ENCODE results near the gene NHS.

Gene NHS

GRCh38 chrX:17613979-17614588 is 239.1 kb downstream of the NHS start:
- no peak overlapping the region for H3K4me3 ChIP-seq (ENCODE audit: low read length)
- DNase-seq (ENCODE audit: low read depth): peak; percentile 61
- TF ChIP-seq CTCF (IDR thresholded peaks at IDR 0.05; ENCODE audit: insufficient read depth, low read depth, low read length, missing control alignments): no peak

DNA sequence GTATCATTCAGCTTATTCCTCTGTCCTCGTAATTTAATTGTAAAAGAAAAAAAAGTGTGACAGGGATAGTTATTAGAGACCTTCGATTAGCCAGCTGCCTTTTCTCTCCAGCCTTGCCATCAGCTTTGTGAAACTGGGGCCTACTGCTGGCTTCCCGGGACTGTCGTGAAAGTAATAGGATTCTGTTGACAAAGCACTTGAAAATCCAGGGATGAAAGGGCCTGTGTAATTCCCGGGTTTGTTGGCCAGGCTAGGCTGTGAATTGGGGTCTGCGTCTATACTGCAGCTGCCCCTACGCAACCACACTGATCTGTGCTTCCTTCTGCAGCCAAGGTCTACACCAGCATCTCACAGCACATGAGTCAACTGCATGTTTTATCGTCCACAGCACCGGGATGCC is 241.9 kb downstream of the NHS start:
- DNase-seq (ENCODE audit: low read depth): no peak
- no peak for TF ChIP-seq CTCF (IDR thresholded peaks at IDR 0.05; ENCODE audit: insufficient read depth, low read depth, low read length, missing control alignments)
- H3K4me3 ChIP-seq (ENCODE audit: low read length): no peak overlapping the region

GRCh38 chrX:17617806-17618205 is 242.8 kb downstream of the NHS start:
- no peak for TF ChIP-seq CTCF (IDR thresholded peaks at IDR 0.05; ENCODE audit: insufficient read depth, low read depth, low read length, missing control alignments)
- no peak overlapping the region for H3K4me3 ChIP-seq (ENCODE audit: low read length)
- DNase-seq (ENCODE audit: low read depth): no peak

DNA sequence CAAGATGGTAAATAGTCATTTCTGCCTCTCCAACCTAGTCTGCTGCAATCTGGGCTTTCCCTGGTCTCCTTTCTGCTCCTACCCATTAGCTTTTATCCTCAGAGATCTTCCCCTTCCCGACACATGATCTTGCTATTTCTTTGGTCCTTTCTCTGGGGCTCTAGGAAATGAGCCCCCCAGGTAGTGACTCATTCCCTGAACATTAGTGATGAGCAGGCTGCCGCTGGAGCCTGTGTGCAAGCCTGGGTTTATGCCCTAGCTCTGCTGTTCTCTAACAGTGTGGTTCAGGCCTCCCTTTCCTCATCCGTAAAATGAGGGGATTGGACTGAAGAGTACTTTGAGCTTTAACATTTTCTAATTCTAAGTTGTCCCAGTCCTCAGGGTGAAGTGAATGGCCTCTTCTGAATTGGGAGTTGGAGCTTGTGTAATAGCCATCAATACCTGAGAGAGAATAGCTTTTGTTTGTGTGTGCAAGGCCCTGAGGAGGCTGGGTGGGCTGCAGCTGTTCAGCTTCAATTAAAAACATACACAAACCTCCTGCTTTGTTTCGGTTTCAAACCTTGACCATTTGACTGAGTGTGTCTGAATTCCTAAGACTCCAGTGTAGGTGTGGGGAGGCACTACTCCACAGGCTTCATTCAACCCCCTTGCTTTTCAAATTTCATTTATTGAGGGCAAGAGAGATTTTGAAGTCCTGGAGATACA is 246.7 kb downstream of the NHS start:
- TF ChIP-seq CTCF (IDR thresholded peaks at IDR 0.05; ENCODE audit: insufficient read depth, low read depth, low read length, missing control alignments): no peak
- DNase-seq (ENCODE audit: low read depth): peak; percentile 23
- no peak overlapping the region for H3K4me3 ChIP-seq (ENCODE audit: low read length)

DNA sequence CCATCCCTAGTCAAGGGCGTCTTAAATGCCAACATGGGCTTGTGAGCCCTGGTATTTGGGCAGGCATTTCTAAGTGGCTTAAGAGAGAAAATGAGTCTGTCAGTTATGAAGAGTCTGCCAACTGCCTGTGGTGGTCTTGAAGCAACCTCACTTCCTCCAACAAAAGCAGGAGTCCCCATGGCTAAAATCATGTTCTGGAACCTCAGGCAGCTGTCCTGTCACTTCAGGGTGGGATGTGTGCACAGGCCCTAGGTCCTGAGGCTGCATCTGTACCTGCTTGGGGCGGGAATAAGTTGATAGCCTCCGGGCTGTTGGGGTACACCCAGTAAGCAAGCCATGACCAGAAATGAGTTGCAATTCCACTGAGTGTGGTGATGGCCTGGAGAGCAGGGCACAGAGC is 247.3 kb downstream of the NHS start:
- TF ChIP-seq CTCF (IDR thresholded peaks at IDR 0.05; ENCODE audit: insufficient read depth, low read depth, low read length, missing control alignments): no peak
- DNase-seq (ENCODE audit: low read depth): no peak

GRCh38 chrX:17623750-17624149 is 248.8 kb downstream of the NHS start:
- H3K4me3 ChIP-seq (ENCODE audit: low read length): no peak overlapping the region
- no peak for TF ChIP-seq CTCF (IDR thresholded peaks at IDR 0.05; ENCODE audit: insufficient read depth, low read depth, low read length, missing control alignments)
- no peak for DNase-seq (ENCODE audit: low read depth)

More for the DNA sequence above, 247.3 kb downstream of the NHS start:
- H3K4me3 ChIP-seq (ENCODE audit: low read length): no peak overlapping the region

DNA sequence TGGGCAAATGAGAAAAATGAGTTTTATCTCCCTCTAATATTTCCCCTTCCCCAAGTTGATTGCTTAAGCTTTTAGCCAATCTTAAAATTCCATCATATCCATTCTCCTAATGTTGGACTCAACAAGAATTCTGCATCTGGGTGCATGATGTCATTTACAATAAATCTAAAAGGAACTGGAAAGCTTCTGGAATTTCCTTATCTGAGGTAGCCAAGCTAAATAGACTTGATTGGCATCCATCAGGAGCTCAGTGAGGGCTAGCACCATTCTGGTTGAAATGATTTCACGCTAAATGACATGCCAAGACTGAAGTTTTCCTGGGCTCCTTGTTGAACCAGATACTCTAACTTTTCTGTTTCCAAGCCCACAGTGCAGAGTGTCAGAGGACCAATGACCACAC is 252.0 kb downstream of the NHS start:
- H3K4me3 ChIP-seq (ENCODE audit: low read length): no peak overlapping the region
- TF ChIP-seq CTCF (IDR thresholded peaks at IDR 0.05; ENCODE audit: insufficient read depth, low read depth, low read length, missing control alignments): no peak
- DNase-seq (ENCODE audit: low read depth): no peak

Data from epithelial cell of esophagus (primary cell).